Activated naive CD8-positive, alpha-beta T cell treated with anti-CD3 and anti-CD28 coated beads, Interleukin-2, amount 10 ng/mL, durations not matched to agents 7 days and 5 days (primary cell): Measurements from ENCODE around the gene ZNF3. TPM values are rescaled to one million over a fixed set of nuclear protein-coding genes. Genes with fewer than 3 reads are reported as not detected.
A peak's percentile ranks its signal among the peaks of the same experiment; 100 is the strongest.

Experiments used
- ATAC-seq: fragments of 150-1000 bp; cut with Tn5 transposase; one replicate; pipeline ENCODE4 v1.10.0; 2021; ENCODE audit warnings: low read depth, moderate library complexity
- POLR2A ChIA-PET: fragments of 350-600 bp; sonication (Branson Sonifier 250); formaldehyde crosslinking; loops from one replicate; lab custom pipeline; 2021; ENCODE audit warnings: antibody characterized with exemption; lab: Charles Lee
- DNase-seq: peaks from one replicate; pipeline ENCODE4 v3.0.0; 2021
- H3K27ac Mint-ChIP-seq: one replicate; pipeline ENCODE4 v1.8.0; 2022; ENCODE audit warnings: mild to moderate bottlenecking, mixed read lengths
- H3K27me3 Mint-ChIP-seq: one replicate; pipeline ENCODE4 v1.8.0; 2022; ENCODE audit warnings: mild to moderate bottlenecking, moderate library complexity, mixed read lengths
- H3K36me3 Mint-ChIP-seq: one replicate; pipeline ENCODE4 v1.8.0; 2021; ENCODE audit warnings: mild to moderate bottlenecking, mixed read lengths
- H3K4me1 Mint-ChIP-seq: one replicate; pipeline ENCODE4 v1.8.0; 2021; ENCODE audit warnings: mixed read lengths
- H3K4me3 Mint-ChIP-seq: one replicate; pipeline ENCODE4 v1.8.0; 2022; ENCODE audit warnings: mild to moderate bottlenecking, moderate library complexity, mixed read lengths
- H3K9me3 Mint-ChIP-seq: one replicate; pipeline ENCODE4 v1.8.0; 2021; ENCODE audit warnings: mixed read lengths
- microRNA-seq: library from miRNA; unstranded; fragments of <30 nt; microRNA quantifications from one replicate; pipeline ENCODE4 v1.2.0, GENCODE V29; 2022
- total RNA-seq, 2 experiments: library from RNA; stranded (reverse); gene quantifications; one replicate each; pipeline ENCODE4 v1.2.3, GENCODE V29; 2021

ZNF3 gene
- total RNA-seq, 2 experiments from 2014 or later = 28.0 to 32.6 TPM

- ATAC-seq (no peak), DNase-seq (no peak)
- Mint-ChIP-seq H3K27ac (no peak overlapping the region), H3K9me3 (no peaks in the 10 kb centered on the region), H3K36me3 (peaks cover 23% of the 10 kb centered on the region), H3K27me3 (no peaks in the 10 kb centered on the region), H3K4me3 (no peak overlapping the region), H3K4me1 (peaks cover 17% of the 10 kb centered on the region)
- POLR2A ChIA-PET = no interaction called here
Observed at GRCh38 chr7:100021297-100021696, 60.2 kb downstream of the ZNF3 start.

Small RNA genes within 50 kb of the gene (microRNA-seq; reads per million reads assigned to microRNA genes)
- gene MIR106B (11,385 reads per million, percentile 95 among the genes with 10 or more reads in this experiment), gene MIR25 (1,369 reads per million, percentile 81 among the genes with 10 or more reads in this experiment), gene MIR93 (8,385 reads per million, percentile 93 among the genes with 10 or more reads in this experiment)

Other genes starting within 250 kb of the ZNF3 start
- gene OR2AE1, start 204.7 kb downstream of the ZNF3 start, total RNA-seq = under 1 TPM; 0.47 to 0.57 TPM
- 10 to 100 TPM; 41.2 to 42.2 TPM for gene TRIM4, start 162.2 kb downstream of the ZNF3 start, total RNA-seq
- gene GJC3, start 152.1 kb downstream of the ZNF3 start, total RNA-seq = not detected
- gene AZGP1, start 105.7 kb downstream of the ZNF3 start, total RNA-seq = not detected
- 10 to 100 TPM; 85.5 to 88.8 TPM for gene ZKSCAN1, start 66.1 kb downstream of the ZNF3 start, total RNA-seq
- gene ZSCAN21, start 31.9 kb downstream of the ZNF3 start, total RNA-seq = 10 to 100 TPM in 1 of 2 experiments, 1 to 10 TPM in 1; 9.8 to 10.1 TPM
- gene COPS6, start 7.2 kb upstream of the ZNF3 start, total RNA-seq = 10 to 100 TPM; 72.4 to 76.7 TPM
- 100 to 1,000 TPM; 278 to 307 TPM for gene MCM7, start 19.7 kb upstream of the ZNF3 start, total RNA-seq
- gene AP4M1, start 19.9 kb upstream of the ZNF3 start, total RNA-seq = 10 to 100 TPM; 15.0 to 16.5 TPM
- 10 to 100 TPM; 63.7 to 65.9 TPM for gene TAF6, start 37.6 kb upstream of the ZNF3 start, total RNA-seq
- 10 to 100 TPM; 52.4 to 58.3 TPM for gene CNPY4, start 37.9 kb upstream of the ZNF3 start, total RNA-seq
- gene MBLAC1, start 45.2 kb upstream of the ZNF3 start, total RNA-seq = 1 to 10 TPM; 4.8 to 6.5 TPM
- gene LAMTOR4, start 67.2 kb upstream of the ZNF3 start, total RNA-seq = 100 to 1,000 TPM; 170 to 175 TPM
- gene TRAPPC14, start 77.0 kb upstream of the ZNF3 start, total RNA-seq = 10 to 100 TPM; 52.0 to 58.4 TPM
- gene GAL3ST4, start 86.9 kb upstream of the ZNF3 start, total RNA-seq = 1 to 10 TPM; 6.7 to 6.9 TPM
- 10 to 100 TPM; 12.6 to 13.0 TPM for gene GPC2, start 95.7 kb upstream of the ZNF3 start, total RNA-seq
- gene STAG3, start 96.2 kb upstream of the ZNF3 start, total RNA-seq = 10 to 100 TPM; 31.1 to 38.8 TPM
- gene PVRIG, start 138.2 kb upstream of the ZNF3 start, total RNA-seq = 10 to 100 TPM; 86.1 to 86.2 TPM
- gene SPDYE3, start 226.0 kb upstream of the ZNF3 start, total RNA-seq = not detected